GM20431 (cell line): ENCODE data around the gene BNIP5.

ENCODE experiments used
- in situ Hi-C: fragments of 300-500 bp; cut with MseI, MboI; formaldehyde crosslinking; loops from one replicate; pipeline ENCODE4 v1.15.0; 2020; ENCODE audit warnings: low sequenced_read_pairs; ENCODE audit not compliant: unreplicated experiment

The BNIP5 gene

DNA sequence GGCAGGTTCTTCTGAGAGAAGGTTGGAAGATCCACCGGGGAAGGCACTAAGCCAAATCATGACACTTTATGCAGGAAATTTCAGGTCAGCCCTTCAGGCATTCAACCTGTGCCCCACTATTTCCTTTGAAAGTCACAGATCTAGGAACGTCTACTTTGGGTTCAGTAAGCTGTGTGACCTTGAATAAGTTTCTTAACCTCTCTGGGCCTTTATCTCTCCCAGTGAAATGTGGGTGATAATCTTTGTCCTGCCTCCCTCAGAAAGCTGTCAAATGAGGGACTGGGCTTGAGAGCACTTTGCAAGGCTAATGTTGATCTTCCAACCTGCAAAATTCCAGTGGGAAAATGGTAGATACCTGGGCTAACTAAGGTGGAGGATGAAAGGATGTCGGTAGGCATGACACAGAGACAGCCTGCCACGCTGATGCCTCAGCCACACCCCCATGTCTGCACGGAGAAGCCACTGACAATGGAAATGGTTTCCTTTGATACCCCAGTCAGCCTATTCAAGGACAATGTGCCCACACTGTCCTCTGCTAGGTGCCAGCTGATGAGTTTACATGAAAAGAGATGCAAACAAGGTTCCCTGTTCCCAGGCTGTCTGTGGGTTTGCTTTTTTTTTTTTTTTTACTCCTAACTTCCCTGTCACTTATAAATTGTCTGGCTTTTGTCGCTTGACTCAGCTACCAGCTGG is 9.3 kb downstream of the BNIP5 start:
- in situ Hi-C loops: no loop called here

DNA sequence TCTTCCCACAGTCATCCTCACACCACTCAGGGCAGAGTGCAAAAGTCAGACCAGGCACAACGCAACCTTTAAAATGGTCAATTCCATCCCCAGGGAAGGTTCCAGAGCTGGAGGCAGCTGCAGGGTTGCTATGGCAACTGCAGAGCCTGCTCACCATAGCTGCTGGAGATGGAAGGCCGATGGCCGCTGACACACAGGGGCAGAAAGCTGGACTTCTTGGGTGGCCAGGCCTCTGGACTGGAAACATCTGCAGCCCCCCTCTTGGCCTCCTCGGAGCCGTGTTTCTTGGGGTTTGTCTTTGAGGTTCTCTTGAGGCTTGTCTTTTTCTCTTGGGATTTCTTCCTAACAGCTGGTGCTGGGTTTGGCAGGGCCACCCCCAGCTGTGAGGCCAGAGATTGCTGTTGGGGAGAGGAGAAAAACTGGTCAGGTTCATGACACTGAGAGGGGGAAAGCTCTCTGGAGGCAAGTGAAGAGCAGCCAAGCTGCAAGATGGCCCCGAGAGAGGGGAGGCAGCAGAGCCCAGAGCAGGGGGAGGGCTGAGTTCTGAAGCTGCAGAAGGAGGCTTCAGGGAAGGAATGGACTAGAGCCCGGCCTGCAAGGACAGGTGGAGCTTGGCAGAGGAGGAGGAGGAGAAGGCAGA is 10.2 kb downstream of the BNIP5 start:
- in situ Hi-C loops: no loop called here

DNA sequence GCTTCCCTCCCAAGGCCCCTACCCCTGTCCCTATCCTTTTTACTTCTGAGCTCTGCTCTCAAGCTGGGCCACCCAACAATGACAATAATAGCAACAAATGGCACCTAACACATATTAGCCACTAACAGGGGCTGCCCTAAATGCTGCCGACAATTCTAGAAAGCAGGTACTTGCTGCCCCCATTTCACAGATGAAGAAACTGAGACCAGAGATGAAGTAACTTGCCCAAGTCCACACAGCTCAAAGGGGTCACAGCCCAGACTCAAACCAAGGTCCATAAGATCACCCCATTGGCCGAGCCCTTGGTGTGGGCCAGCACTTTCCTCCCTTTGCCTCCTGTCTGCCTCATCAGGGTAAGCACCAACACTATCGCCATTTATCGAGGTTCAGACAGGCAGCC is 12.0 kb downstream of the BNIP5 start:
- in situ Hi-C loops: no loop called here

DNA sequence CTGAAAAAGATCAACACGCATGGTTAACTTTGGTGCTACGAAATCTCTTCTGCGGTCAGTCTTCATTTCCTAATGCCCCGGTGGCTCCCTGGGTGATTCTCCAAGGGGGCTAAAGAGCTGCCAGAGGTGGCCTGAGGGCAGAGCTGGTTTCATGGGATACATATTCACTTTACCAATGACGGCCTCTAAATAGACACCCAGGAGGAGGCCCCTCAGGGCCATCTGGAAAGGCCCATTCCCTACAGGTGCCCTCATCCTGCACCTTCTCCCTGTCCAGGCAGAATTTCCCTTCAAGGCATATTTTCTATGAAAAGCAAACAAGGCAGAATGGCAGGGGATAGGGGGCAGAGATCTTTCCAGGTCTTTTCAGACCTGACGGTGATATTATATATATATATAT is 12.5 kb downstream of the BNIP5 start:
- in situ Hi-C loops: no loop called here

DNA sequence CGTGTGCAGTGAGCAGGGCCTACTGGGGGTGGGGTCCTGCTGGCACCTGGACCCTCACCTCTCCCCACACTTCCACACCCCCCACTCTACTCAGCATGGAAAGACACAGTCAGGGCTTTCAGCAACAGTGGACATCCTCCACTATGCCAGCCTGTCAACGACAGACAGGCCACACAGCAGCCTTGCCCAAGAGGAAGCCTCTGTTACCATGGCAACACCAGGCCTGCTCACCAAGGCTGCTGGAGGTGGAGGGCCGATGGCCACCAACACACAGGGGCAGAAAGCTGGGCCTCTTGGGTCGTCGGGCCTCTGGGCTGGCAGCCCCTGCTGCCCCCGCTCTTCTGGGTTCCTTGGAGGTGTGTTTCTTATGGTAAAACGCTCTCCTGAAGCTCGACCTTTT is 13.6 kb downstream of the BNIP5 start:
- in situ Hi-C loops: no loop called here

DNA sequence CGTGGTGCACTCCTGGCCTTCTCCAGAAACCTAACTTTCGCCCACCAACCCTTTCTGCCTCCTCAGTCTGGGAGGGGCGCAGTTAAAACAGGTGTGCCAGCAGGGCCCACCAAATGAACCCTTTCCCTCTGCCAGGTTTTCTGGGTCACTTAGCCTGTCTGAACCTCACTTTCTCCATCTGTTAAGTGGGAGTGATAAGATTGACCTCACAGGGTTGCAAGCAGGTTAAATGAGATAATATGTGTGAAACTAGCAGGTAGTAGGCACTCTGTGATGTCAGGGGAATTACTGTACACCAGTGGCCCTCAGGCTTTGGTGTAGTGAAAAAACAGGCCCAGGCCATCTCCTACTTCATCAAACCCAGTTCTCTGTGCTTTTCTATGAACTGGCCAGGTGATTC is 14.1 kb downstream of the BNIP5 start:
- in situ Hi-C loops: no loop called here

DNA sequence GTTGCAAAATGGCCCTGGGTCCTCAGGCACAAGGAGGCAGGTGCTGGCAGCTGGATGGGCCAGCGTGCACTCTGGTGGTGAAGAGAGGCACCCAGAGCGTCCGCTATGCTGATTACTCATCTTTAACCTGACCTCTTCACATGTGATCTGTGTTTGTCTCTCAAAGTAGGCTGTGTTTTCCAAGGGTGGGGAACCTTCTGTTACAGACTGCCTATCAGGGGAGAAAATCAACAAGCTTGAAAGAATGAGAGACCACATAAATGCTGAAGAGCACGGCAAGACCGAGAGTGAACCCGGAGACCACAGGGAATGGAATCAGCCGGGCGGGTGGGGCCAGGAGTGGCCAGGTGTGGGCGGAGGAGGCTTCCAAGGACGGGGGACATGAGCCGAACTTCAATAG is 16.2 kb downstream of the BNIP5 start:
- in situ Hi-C loops: no loop called here

DNA sequence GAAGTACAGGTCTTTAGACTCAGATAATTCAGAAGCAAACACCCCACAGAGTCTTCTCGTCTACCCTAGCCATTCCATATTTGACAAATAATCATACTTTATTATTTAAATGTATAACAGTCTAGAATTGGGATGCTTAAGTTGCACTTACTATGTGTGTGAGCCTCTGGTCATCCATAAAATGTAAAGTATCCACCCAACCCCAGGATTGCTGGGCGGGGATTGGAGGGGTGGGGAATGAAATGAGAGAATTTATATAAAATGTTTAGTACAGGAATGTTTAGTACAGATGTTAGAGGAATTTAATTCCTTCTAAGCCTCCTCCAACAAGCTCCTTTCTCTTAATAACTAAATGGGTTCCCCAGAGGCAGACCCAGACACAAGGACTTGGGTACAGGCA is 16.9 kb downstream of the BNIP5 start:
- in situ Hi-C loops: no loop called here

DNA sequence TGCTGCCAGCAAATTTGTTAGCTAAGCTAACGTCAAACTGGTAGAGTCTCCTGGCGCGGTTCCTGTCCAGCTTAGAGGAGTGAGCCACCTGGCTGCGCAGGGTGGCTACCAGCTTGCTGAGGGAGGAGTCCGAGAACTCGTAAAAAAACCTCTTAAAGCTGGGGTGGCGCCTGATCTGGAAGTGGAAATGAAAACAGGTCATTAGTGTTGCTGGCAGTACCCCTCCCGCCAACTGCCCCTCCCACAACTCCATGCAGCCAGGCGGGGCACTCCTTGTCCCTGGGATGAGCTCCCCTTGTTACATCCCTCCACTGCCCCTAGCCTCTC is 17.3 kb downstream of the BNIP5 start:
- in situ Hi-C loops: no loop called here

DNA sequence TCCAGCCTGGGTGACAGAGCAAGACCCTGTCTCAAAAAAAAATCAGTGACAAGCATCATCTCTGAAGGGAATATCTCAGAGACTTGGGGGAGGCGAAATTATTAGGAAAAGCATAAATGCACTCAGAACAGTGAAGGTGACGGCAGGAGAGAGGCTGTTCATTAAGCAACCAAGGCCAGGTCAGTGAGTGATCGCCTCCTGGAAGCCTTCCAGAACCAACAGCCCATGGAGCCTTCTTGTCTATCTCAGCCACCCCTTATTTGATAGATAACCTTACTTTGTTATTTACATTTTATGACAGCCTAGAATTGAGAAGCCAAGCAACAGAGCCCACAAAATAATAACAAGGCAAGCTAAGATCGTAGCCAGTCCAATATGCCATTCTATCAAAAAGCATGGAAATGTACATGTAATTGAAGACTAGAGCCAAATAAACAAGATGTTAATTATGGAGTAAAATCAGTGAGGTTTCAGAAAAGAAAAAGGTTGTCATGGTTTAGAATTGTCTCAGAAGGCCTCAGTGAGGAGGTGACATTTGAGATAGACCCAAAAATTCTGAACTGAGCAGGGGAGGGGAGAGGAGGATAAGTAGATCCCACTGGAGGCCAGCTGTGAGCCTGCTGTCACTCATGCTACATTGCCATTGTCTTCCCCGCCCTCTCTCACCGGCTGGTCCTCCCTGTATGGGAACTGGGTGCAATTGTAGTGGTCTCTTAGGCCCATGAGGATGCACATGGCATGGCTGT is 17.8 kb downstream of the BNIP5 start:
- in situ Hi-C loops: no loop called here

DNA sequence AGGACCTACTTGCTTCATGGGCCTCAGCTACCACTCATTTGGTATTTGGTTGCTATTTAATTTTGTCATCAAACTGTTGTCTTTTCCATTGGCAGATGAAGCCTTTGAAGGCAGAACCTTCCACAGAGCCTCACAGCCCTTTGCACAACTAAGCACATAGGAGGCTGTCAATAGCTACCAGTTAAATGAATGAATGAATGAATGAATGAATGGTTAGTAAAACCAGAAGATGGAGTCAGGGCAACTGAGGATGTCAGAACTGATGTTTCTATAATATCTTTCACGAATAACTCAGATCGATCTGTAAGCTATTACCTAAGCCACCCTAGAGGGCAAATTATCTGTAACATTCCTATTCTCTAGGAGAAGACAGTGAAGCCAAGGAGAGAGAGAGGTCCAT is 19.1 kb downstream of the BNIP5 start:
- in situ Hi-C loops: no loop called here

DNA sequence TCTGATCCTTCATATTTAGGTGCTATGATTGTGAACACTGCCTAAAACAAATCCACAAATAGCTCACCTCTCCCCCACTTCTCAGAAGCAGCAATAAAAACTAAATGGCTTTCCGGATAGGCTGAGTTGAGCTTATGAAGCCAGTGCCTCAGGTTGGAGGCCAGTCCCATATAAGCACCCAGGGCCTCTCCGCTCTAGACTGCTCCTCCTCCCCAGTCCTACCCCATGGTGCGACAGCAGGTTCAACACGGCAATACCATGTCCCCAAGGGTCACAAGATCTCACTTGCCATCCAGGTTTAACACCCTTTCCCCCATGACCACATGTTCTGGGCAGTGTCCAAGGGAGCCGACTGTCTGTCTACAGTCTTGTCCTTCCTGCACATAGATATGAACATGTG is 20.8 kb downstream of the BNIP5 start:
- in situ Hi-C loops: no loop called here

DNA sequence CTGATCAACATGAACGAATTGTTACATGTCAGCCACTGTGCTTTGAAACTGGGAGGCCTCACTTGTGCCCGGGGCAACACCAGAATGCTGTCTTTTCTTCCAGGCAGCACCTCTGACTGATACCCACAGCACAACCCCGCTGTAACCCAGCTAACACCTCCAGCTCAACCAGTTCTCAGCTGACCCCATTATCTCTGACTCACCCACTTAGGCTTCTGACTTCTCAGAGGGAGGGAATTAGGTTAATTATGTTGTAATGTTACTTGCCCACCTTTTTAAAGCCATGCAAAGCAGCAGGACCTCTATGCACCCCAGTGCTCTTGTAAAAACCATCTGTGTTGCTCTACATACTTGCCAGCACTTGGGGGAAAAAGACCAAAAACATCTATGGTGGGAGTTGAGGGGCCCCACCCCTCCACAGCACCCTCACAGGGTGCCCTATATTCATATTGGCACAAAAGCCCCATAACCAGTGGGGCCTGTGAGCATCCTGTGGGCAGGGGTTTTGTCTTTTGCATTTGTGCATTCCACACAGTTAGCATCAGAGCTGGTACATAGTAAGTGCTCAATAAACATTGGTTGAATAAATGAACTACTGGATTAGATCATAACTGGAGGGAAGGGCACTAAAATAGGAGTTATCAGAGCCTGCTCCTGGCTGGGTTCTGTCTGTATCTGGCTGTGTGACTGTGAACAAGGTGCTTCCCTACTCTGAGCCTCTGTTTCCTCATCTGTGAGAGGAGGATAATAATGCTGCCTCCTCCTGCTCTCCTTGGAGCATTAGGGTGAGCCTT is 22.3 kb downstream of the BNIP5 start:
- in situ Hi-C loops: no loop called here

DNA sequence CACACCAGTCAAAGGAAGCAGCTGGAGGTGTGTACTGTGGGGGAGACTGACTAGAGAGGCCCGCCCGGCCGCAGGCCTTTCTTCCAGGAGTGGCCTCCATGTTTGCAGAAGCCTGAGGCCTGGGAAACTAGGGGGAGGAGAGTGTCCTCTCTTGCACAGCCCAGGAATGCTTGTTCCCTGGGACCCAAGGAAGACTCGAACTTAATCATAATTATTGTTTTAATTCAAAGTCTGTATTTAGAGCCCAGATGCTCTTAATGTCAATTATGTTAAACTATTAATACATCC is 23.1 kb downstream of the BNIP5 start:
- in situ Hi-C loops: no loop called here

DNA sequence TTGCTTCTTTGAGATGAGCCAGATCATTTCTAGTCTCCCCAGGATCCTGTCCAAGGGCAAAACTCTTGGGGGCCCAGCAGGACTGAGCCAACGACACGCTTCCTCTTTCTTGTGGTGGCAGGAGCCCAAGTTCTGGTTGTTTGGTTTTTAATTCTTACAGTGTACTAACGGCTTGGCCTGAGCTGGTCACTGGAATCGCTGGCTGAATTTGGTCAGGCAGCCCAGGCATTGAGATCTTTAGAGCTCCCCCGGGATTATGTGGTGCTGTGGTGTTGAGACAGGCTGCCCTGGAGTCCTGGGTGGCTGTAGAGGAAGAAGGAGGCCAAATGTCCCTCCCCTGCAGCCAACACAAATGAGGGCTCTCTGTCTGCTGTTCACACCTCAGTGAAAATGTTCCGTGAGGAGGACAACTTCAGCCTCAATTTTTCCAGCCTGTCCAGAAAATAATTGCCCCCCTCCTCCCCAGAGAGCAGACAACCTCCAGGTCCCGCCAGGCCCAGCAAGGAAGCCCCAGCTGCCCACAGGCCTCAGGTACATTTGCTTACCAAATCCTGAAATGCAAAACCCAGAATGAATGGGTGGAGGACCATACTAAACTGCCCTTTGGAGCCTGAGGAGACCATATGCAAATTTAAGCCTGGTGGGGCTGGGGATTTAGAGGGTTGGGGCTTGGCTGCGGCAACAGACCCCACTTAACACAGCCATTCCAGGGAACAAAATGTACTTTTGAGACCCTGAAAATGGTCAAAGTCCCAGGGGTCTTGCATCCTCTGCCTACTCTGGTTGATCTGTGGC is 23.6 kb downstream of the BNIP5 start:
- in situ Hi-C loops: no loop called here

DNA sequence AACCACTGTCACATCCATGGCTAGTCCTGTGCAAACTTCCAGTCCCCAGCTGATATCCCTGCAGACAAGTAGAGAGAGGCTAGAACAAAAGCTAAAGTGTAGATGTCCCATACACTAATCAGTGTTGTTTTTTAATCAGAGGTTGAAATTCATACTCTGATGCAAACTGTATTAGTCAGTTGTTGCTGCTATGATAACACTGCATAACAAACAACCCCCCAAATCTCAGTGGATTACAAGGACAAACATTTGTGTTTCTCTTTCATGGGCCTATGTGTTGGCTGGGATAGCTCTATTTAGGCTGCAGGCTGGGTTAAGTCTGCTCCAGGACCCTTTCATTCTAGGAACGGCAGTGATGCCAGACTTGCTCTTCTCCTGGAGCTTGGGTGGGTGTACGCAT is 26.8 kb downstream of the BNIP5 start:
- in situ Hi-C loops: no loop called here

DNA sequence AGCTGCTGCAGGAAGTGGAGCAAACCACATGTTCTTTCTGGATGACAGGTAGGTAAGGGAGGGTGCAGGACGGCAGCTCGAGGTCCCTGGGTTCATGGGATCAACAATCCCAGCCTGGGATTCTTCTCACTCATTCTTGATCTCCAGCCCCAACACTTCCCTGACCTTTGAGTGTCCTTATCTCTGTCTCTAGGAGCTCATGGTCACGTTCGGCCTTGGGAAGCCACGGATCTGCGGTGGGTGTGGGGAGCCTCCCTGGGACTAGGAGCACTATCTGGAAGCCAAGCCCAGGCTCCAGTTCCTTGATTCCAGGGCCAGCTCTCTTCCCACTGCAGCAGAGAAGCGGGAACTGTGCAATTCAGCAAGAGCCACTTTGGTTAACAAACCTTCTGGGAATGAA is 27.5 kb downstream of the BNIP5 start:
- in situ Hi-C loops: no loop called here

DNA sequence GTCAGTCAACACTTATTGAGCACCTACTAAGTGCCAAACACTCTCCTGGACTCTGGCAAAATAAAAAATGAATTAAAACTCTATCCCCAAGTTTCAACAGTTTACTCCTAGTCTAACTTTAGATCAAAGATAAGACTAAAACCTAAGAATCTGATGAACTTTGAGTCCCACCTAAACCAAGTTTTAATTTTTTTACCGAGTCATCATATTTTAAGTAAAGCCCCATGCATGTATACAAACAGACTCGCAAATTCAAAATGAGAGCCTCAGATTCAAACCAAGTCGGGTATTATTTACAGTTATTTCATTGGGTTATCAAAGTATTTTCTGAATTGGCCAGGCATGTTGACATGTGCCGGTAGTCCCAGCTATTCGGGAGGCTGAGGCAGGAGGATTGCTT is 28.2 kb downstream of the BNIP5 start:
- in situ Hi-C loops: no loop called here

DNA sequence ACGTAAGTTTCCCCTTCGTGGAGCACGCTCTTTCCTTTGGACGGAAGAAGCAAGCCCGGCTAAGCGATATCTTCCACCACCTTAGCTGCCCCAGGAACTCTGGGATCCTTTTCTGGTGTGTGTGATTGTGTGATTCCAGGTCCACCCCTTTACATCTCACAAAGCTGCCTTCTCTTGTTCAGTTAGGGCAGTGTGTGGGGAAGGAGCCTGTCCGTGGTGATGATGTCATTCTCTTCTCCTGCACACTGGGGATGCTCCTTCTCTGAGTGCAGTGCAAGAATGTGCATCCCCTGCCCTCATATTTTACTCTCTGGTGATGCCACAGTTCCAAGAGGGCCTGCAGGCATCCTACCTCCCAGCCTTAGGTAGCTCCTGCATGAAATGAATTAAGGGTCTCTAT is 30.3 kb downstream of the BNIP5 start:
- in situ Hi-C loops: no loop called here

DNA sequence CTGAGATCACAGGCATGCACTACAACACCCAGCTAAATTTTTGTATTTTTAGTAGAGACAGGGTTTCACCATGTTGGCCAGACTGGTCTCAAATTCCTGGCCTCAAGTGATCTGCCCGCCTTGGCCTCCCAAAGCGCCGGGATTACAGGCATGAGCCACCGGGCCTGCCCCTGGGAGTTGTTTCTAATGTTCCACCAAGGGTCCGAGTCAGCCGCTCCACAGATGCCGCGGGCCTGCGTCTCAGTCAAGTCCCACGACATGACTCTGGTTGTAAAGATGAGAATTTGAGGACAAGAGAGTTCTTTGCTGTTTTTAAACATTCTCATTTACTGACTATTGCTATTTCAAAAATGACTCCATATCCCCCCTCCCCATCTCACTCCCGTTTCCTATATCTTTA is 30.8 kb downstream of the BNIP5 start:
- in situ Hi-C loops: no loop called here
